HG03571 (cell line): Measurements from ENCODE around the gene ZDHHC5.
"Not testable (repeated sequence)": the region's sequence is repeated elsewhere in the genome, so short reads cannot be mapped to it uniquely, and the experiment has no call there.

Source experiments
- ATAC-seq: cut with Tn5 transposase; IDR thresholded peaks from one replicate; pipeline ENCODE4 v1.9.1; 2021; ENCODE audit not compliant: unreplicated experiment

The ZDHHC5 gene

GRCh38 chr11:57663975-57664374 lies 3.9 kb upstream of the ZDHHC5 start:
- ATAC-seq = no peak

GRCh38 chr11:57667117-57667735 lies 688 bp upstream of the ZDHHC5 start:
- ATAC-seq = peak; percentile 56

- ATAC-seq = peak; percentile 11
Measured at GRCh38 chr11:57668434-57668782, 494 bp downstream of the ZDHHC5 start.

GRCh38 chr11:57674251-57674650 lies 6.3 kb downstream of the ZDHHC5 start:
- no peak for ATAC-seq

GRCh38 chr11:57675176-57675941 lies 7.4 kb downstream of the ZDHHC5 start:
- ATAC-seq = no peak

GRCh38 chr11:57679396-57679795 lies 11.5 kb downstream of the ZDHHC5 start:
- ATAC-seq = no peak

GRCh38 chr11:57680552-57680874 lies 12.6 kb downstream of the ZDHHC5 start:
- ATAC-seq = no peak

- no peak for ATAC-seq
Measured at GRCh38 chr11:57681168-57681567, 13.3 kb downstream of the ZDHHC5 start.

- ATAC-seq = not testable (repeated sequence)
Measured at GRCh38 chr11:57690474-57690873, 22.6 kb downstream of the ZDHHC5 start.

GRCh38 chr11:57698843-57699365 lies 31.0 kb downstream of the ZDHHC5 start:
- ATAC-seq = no peak

GRCh38 chr11:57699813-57700212 lies 31.9 kb downstream of the ZDHHC5 start:
- ATAC-seq = no peak

- ATAC-seq = no peak
Measured at GRCh38 chr11:57700425-57700824, 32.5 kb downstream of the ZDHHC5 start.

GRCh38 chr11:57703341-57703740 lies 35.4 kb downstream of the ZDHHC5 start:
- no peak for ATAC-seq

GRCh38 chr11:57704932-57705331 lies 37.0 kb downstream of the ZDHHC5 start:
- no peak for ATAC-seq

GRCh38 chr11:57705432-57705831 lies 37.5 kb downstream of the ZDHHC5 start:
- ATAC-seq = not testable (repeated sequence)

- no peak for ATAC-seq
Measured at GRCh38 chr11:57709802-57710367, 42.0 kb downstream of the ZDHHC5 start.

- peak; percentile 36 for ATAC-seq
Measured at GRCh38 chr11:57711414-57712255, 43.7 kb downstream of the ZDHHC5 start, which contains the start of gene MED19. Gene MED19 (minus strand): TSS chr11:57712215. CDS start chr11:57712179, 36 bp downstream.

GRCh38 chr11:57712256-57713150 lies 44.6 kb downstream of the ZDHHC5 start, which contains the start of gene TMX2:
Gene TMX2 (plus strand): TSS chr11:57712593. CDS start chr11:57712619, 26 bp downstream.
- ATAC-seq = peak; percentile 92

GRCh38 chr11:57713835-57714234 lies 45.9 kb downstream of the ZDHHC5 start:
- ATAC-seq = no peak

- not testable (repeated sequence) for ATAC-seq
Measured at GRCh38 chr11:57716726-57717125, 48.8 kb downstream of the ZDHHC5 start.
